Daoy (cell line): Measurements from ENCODE around the gene FRMPD4. TPM values are rescaled to one million over a fixed set of nuclear protein-coding genes. Genes with fewer than 3 reads are reported as not detected.
"Not testable (repeated sequence)": the region's sequence is repeated elsewhere in the genome, so short reads cannot be mapped to it uniquely, and the experiment has no call there.

Experiments
- DNase-seq: peaks from one replicate; pipeline ENCODE4 v3.0.0-alpha.2; 2015; ENCODE audit warnings: low read depth
- total RNA-seq: library from RNA; depleted of rRNA; stranded (reverse); fragments of >200 nt; shearing (Covaris generic); gene quantifications from 2 replicates; pipeline ENCODE4 v1.2.3, GENCODE V29; 2014

The FRMPD4 gene
- total RNA-seq, 1 experiment from 2014 or later: not detected

- not testable (repeated sequence) for DNase-seq
These were observed 377.1 kb downstream of the FRMPD4 start for GRCh38 chrX:12515384-12515783.

DNA sequence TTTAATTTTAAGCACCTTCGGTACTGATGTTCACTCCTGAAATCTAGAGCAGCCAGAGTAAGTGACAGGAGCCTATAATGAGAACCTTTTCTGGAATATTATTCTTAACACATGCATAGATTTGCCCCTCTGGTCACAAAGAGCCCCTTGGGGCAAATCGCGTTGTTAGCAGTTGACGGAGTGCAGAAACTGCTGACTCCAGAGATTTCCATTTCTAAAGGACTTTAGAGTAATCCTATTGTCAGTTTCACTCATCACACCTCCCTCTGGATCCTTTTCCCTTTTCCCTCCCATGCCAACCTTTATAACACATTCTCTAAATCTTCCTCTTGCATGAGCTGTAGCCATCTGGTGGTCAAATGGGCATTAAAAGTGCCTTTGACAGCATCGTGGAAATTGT lies 388.0 kb downstream of the FRMPD4 start:
- no peak for DNase-seq

- not testable (repeated sequence) for DNase-seq
These were observed 399.8 kb downstream of the FRMPD4 start for GRCh38 chrX:12538096-12538495.

GRCh38 chrX:12542251-12542650 lies 404.0 kb downstream of the FRMPD4 start:
- not testable (repeated sequence) for DNase-seq

- no peak for DNase-seq
These were observed 410.1 kb downstream of the FRMPD4 start for GRCh38 chrX:12548341-12548740.

DNA sequence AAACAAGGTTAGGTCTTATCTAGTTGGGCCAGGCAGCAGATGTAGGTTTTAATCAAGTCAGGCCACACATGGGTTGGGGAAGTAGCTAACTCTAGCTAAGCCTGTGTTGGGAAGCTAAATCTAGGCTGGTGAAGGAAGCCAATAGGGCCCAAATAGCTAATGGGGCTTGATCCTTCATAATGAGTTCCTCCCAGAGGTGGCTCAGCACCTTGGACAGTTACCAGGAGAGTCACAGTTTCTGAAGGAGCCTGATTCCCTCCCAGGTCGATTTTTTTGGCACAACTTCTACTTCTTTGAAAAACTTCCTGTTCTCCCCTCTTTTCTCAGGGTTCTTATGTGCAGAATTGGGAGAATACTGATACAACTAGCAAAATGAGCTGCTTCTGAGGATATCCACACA lies 410.5 kb downstream of the FRMPD4 start:
- DNase-seq: no peak

GRCh38 chrX:12554206-12554605 lies 415.9 kb downstream of the FRMPD4 start:
- no peak for DNase-seq

GRCh38 chrX:12563121-12563520 lies 424.8 kb downstream of the FRMPD4 start:
- DNase-seq: no peak

GRCh38 chrX:12564221-12564620 lies 425.9 kb downstream of the FRMPD4 start:
- no peak for DNase-seq

GRCh38 chrX:12567857-12568256 lies 429.6 kb downstream of the FRMPD4 start:
- no peak for DNase-seq

DNA sequence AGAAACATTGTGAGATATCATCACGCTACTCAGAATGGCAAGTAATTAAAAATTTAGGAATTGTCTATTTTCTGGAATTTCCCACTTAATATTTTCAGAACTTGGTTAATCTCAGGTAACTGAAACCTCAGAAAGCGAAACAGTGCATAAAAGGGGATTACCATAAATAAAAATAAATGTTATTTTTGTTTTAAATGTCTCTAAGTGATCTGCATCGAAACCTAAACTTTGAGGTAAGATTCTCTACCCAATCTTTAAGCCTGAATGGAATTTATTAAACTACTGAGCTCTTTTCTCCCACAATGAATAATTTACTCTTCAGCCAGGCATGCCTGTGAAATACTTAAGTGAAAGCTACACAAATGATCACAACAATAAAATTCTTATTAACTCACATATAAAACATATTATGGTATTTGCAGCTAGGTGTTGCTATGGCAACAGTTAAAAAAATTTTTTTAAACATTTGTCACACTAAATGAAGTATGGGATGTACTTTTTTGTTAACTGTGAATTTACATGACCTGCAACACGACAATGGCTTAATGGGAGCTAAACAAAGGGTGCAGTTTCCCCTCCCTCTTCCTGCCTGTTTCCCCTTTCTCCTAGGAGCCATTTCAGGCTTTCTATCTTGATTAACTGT lies 432.7 kb downstream of the FRMPD4 start:
- DNase-seq: no peak

GRCh38 chrX:12579311-12579710 lies 441.0 kb downstream of the FRMPD4 start:
- DNase-seq: no peak

- DNase-seq: no peak
These were observed 442.3 kb downstream of the FRMPD4 start for GRCh38 chrX:12580548-12580947.

- DNase-seq: no peak
These were observed 443.3 kb downstream of the FRMPD4 start for GRCh38 chrX:12581546-12581945.

DNA sequence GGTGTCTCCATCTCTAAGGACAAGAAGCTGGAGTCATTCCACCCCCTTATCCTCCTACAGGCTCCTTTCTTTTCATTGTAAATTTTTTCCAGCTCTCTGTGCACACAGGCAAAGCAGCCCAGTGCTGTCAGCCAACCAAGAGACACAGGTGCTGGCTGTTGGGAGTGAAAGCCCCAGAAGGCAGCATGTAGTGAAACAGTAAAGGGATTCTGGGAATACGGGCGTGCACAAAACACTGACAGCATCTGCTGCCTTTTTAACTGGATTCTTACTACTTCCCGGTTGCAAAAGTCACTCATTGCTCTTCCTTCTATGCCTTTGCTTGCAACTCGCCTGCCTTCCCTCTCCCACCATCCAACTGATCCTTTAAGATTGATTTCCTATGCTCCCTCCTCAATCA lies 444.4 kb downstream of the FRMPD4 start:
- DNase-seq: no peak

GRCh38 chrX:12583543-12583942 lies 445.3 kb downstream of the FRMPD4 start:
- no peak for DNase-seq

DNA sequence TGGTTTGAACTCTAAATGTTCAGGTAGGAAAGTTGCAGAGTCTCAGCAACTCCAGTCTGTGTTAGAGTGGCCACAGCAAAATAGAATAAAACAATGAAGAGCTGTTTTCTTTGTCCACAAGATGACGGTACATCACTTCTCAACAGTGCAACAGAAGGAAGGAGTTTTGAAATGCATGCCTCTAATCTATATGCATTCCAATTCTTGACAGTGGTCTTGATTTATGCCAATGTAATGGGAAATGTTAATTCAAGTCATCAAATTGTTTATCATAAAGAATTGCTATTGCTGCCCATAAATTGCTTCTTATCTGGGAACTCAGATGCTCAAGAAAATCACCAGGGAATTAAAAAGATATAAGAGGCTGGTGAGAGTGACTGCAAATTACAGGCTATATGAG lies 457.4 kb downstream of the FRMPD4 start:
- DNase-seq: no peak

- peak; percentile 6 for DNase-seq
These were observed 471.8 kb downstream of the FRMPD4 start for GRCh38 chrX:12610079-12610478.

DNA sequence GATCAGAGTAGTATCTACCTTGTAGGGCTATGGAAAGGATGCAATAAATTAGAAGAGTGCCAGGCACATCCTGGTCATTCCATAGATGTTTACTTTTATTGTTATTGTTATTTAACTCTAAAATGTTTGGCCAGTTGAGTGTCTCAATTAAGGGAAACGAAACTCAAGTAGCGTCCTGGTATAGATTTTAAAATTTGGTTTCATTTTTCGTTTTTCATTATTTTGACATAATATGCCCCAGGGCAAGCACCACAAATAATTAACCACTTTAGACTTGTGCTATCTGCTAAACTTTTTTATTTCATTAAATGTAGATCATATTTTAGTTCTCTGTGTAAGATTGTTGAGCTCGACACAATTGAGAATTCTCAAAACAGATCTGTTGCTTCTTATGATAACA lies 473.2 kb downstream of the FRMPD4 start:
- no peak for DNase-seq

- no peak for DNase-seq
These were observed 476.0 kb downstream of the FRMPD4 start for GRCh38 chrX:12614266-12614665.

GRCh38 chrX:12615061-12615460 lies 476.8 kb downstream of the FRMPD4 start:
- DNase-seq: no peak

DNA sequence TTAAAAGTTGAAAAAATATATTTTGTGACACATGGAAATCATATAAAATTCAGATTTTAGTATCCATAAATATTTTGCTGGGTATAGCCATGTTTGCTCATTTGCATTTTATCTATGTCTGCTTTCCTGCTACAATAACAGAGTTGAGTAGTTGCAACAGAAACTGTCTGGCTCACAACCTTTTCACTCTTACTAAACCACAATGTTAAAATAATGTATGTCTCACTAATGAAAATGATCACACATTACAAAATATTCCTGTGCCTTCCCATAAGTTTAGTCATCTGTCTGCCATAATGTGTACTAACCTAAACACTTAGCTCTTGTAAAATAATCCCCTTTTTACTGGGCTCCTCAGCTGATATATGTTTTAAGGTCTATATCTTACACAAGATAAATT lies 479.0 kb downstream of the FRMPD4 start:
- no peak for DNase-seq

DNA sequence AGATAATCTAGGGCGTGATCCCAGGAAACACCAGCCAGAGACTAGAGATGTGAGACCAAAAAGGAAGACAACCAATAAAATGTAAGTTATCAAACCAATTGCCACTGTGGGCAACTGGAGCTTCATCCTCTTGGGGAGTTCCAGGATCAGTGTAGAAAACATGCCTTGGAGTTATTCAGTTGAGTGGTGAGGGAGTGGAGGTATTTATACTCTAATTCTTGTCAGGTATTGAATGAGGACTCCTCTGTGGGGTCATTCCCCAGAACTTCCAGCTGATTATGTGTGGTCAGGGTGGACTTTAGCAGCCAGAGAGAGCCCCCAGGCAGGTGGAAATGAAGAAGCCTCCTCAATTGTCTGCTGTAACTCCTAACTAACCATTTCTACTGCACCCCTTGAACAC lies 509.0 kb downstream of the FRMPD4 start:
- no peak for DNase-seq

- no peak for DNase-seq
These were observed 510.7 kb downstream of the FRMPD4 start for GRCh38 chrX:12648995-12649394.
